Right atrium auricular region (tissue), 2 donors: ENCODE data around the gene GPR12. TPM values are rescaled to one million over a fixed set of nuclear protein-coding genes. Genes with fewer than 3 reads are reported as not detected.

ENCODE experiments used
- DNase-seq: peaks from one replicate; pipeline ENCODE4 v3.0.0-alpha.2; 2019; ENCODE audit warnings: low spot score
- H3K27ac ChIP-seq, 2 donors: fragments of 200-600 bp; sonication (generic); 1 replicate in 1 of 2; 2 replicates in 1 of 2; pipeline ENCODE4 v1.5.1; 2016 to 2019
- H3K27me3 ChIP-seq, 2 donors: fragments of 200-600 bp; sonication (generic); one replicate each; pipeline versions ENCODE4 v1.5.1 to v1.6.0; 2017 to 2019
- H3K36me3 ChIP-seq: fragments of 200-600 bp; sonication (generic); one replicate; pipeline ENCODE4 v1.5.1; 2016
- H3K4me1 ChIP-seq, 2 donors: fragments of 200-600 bp; sonication (generic); one replicate each; pipeline versions ENCODE4 v1.5.1 to v1.6.0; 2017 to 2019
- H3K4me3 ChIP-seq, 2 donors: fragments of 200-600 bp; sonication (generic); 1 replicate in 1 of 2; 2 replicates in 1 of 2; pipeline ENCODE4 v1.5.1; 2017 to 2019; ENCODE audit warnings: mild to moderate bottlenecking in 1 of 2, moderate library complexity in 1 of 2
- H3K9me3 ChIP-seq, 2 donors: fragments of 200-600 bp; sonication (generic); one replicate each; pipeline ENCODE4 v1.5.1; 2019
- total RNA-seq, 2 donors: library from RNA; depleted of rRNA; stranded (reverse); fragments of >200 nt; gene quantifications; one replicate each; pipeline ENCODE4 v1.1.0, GENCODE V29; 2016
- TF ChIP-seq, protein P1 (sequence below), 2 donors: fragments of 200-600 bp; sonication (generic); IDR thresholded peaks; one replicate each; pipeline ENCODE4 v1.5.1; 2019; ENCODE audit warnings: antibody characterized with exemption in 2 of 2

Gene GPR12
- total RNA-seq, 2 donors from 2014 or later, result 0.07 TPM; not detected in 1

- no peaks in the 10 kb centered on the region for H3K27me3 ChIP-seq
- TF ChIP-seq, protein P1, sequence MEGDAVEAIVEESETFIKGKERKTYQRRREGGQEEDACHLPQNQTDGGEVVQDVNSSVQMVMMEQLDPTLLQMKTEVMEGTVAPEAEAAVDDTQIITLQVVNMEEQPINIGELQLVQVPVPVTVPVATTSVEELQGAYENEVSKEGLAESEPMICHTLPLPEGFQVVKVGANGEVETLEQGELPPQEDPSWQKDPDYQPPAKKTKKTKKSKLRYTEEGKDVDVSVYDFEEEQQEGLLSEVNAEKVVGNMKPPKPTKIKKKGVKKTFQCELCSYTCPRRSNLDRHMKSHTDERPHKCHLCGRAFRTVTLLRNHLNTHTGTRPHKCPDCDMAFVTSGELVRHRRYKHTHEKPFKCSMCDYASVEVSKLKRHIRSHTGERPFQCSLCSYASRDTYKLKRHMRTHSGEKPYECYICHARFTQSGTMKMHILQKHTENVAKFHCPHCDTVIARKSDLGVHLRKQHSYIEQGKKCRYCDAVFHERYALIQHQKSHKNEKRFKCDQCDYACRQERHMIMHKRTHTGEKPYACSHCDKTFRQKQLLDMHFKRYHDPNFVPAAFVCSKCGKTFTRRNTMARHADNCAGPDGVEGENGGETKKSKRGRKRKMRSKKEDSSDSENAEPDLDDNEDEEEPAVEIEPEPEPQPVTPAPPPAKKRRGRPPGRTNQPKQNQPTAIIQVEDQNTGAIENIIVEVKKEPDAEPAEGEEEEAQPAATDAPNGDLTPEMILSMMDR (IDR thresholded peaks at IDR 0.05), result peak; percentile 52 to 80
- H3K4me3 ChIP-seq, result no peak overlapping the region
- H3K9me3 ChIP-seq, result peaks cover 0 to 8% of the 10 kb centered on the region in 2 donors
- no peaks in the 10 kb centered on the region for H3K36me3 ChIP-seq
- DNase-seq, result no peak
- no peaks in the 10 kb centered on the region for H3K4me1 ChIP-seq
- no peak overlapping the region for H3K27ac ChIP-seq
These were observed 53.2 kb downstream of the GPR12 start for GRCh38 chr13:26707122-26708006.

- no peak overlapping the region for H3K4me3 ChIP-seq
- no peak for DNase-seq
- no peaks in the 10 kb centered on the region for H3K27me3 ChIP-seq
- no peaks in the 10 kb centered on the region for H3K4me1 ChIP-seq
- peaks cover 0 to 10% of the 10 kb centered on the region in 2 donors for H3K9me3 ChIP-seq
- no peak overlapping the region for H3K27ac ChIP-seq
- no peaks in the 10 kb centered on the region for H3K36me3 ChIP-seq
- TF ChIP-seq, protein P1 (IDR thresholded peaks at IDR 0.05), result no peak
These were observed 54.2 kb downstream of the GPR12 start for GRCh38 chr13:26706381-26706780.

DNA sequence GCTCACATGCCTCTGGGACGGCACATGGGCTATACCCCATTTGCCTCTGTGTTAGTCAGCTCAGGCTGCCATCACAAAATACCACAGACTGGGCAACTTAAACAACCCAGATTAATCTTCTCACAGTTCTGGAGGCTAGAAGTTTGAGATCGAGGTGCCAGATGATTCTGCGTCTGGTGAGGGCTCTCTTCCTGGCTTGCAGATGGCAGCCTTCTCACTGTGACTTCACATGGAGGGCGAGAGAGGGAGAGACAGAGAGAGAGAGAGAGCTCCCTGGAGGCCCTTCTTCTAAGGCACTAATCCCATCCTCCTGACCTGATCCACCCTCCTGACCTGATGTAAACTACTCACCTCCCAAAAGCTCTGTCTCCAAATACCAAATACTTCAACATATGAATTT, 55.0 kb downstream of the GPR12 start:
- Histone ChIP-seq H3K36me3 (no peaks in the 10 kb centered on the region), H3K4me3 (no peak overlapping the region), H3K9me3 (peaks cover 0 to 10% of the 10 kb centered on the region in 2 donors), H3K27ac (no peak overlapping the region), H3K4me1 (no peaks in the 10 kb centered on the region), H3K27me3 (no peaks in the 10 kb centered on the region)
- DNase-seq, result no peak
- TF ChIP-seq, protein P1 (IDR thresholded peaks at IDR 0.05), result no peak

Other genes with a start within 250 kb of the GPR12 start
- gene WASF3, start 203.1 kb downstream of the GPR12 start, total RNA-seq, result 10 to 100 TPM; 11.8 to 14.4 TPM